Measurements from ENCODE around the gene CHRNA4. TPM values are rescaled to one million over a fixed set of nuclear protein-coding genes. Genes with fewer than 3 reads are reported as not detected.

CHRNA4 gene
- total and polyA plus RNA-seq, 2 of the 4 experiments (the other 2 are of a cell fraction) = not detected

DNA sequence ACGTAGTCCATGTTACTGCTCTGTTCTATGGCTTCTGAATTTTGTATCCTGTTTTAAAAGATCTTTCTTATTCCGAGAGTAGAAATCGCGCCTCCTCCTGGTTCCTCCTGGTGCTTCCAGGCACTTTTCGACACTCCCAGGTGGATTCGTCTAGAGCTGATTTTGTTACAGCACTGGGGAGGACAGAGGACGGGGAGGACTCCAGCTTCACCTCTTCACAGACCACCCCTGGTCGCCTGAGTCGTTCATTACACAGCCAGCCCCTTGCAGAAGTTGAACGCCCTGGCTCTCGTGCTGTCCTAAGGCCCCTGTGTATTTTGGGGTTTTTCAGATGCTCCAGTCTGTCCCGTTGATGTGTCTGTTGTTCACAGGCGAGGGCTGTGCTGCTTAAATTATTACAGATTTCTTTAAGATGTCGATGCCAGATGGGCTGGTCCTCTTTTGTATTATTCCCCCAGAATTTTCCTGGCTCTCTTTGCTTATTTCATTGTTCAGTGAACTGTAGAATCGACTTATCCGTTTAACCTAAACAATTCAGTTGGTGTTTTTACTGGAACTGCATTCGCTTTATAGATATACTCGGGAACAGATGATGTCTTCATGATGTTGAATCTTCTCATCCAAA, 37.7 kb downstream of the CHRNA4 start:
- H3K27me3 ChIP-seq (ENCODE audit: control insufficient read depth, insufficient read depth, low read length) = peaks cover 46% of the 10 kb centered on the region
- intact Hi-C loops (cut with micrococcal nuclease) = no loop called here
- no peak overlapping the region for H2BK5ac ChIP-seq (ENCODE audit: low read depth, low read length, poor library complexity, severe bottlenecking)
- no peaks in the 10 kb centered on the region for H3K9me1 ChIP-seq (ENCODE audit: insufficient read depth, low read length)
- no peak overlapping the region for H3K4ac ChIP-seq (ENCODE audit: low read depth, low read length)
- H3K79me1 ChIP-seq (ENCODE audit: low read depth in 1 of 2, low read length in 2 of 2) = no peaks in the 10 kb centered on the region
- H3K36me3 ChIP-seq (ENCODE audit: control insufficient read depth, insufficient read depth, low read length) = no peaks in the 10 kb centered on the region
- H3K4me1 ChIP-seq (ENCODE audit: control insufficient read depth, insufficient read depth, low read length) = peaks cover 4% of the 10 kb centered on the region; the same call in 1 of the 2 replicates
- no peak overlapping the region for H3K4me3 ChIP-seq (ENCODE audit: insufficient read depth, low read depth, low read length)
- H3K9ac ChIP-seq (ENCODE audit: low read depth, low read length) = no peak overlapping the region
- no peak overlapping the region for H2AFZ ChIP-seq (replicated peaks; ENCODE audit: low read length, poor library complexity)
- H3K56ac ChIP-seq (ENCODE audit: extremely low read depth, insufficient read depth, low read length) = no peak overlapping the region
- TF ChIP-seq CTCF (conservative IDR thresholded peaks at IDR 0.05; ENCODE audit: low read depth, low read length) = 0 out of 2 replicates have a peak, but pooled peaks have one; percentile 16
- no peak for TF ChIP-seq CEBPB (IDR thresholded peaks at IDR 0.05; ENCODE audit: low read depth, low read length)
- no peaks in the 10 kb centered on the region for H4K20me1 ChIP-seq (ENCODE audit: insufficient read depth, low read length)
- H2BK15ac ChIP-seq (ENCODE audit: low read depth, low read length) = no peak overlapping the region
- H3K9me3 ChIP-seq (ENCODE audit: control insufficient read depth, insufficient read depth, low read length) = no peaks in the 10 kb centered on the region
- no TSS peak for BruUV-seq (replicated peaks)
- no peak overlapping the region for H4K8ac ChIP-seq (ENCODE audit: low read depth in 2 of 2, low read length in 2 of 2)
- H4K91ac ChIP-seq (ENCODE audit: insufficient read depth, low read depth, low read length) = no peak overlapping the region
- H3K27ac ChIP-seq (ENCODE audit: insufficient read depth, low read length) = no peak overlapping the region
- H2BK120ac ChIP-seq (ENCODE audit: low read depth, low read length) = no peak overlapping the region
- dilution Hi-C loops (cut with HindIII; ENCODE audit: low sequenced_read_pairs, unreplicated experiment) = no loop called here
- H3K4me2 ChIP-seq (ENCODE audit: low read depth, low read length) = no peak overlapping the region
- no peak overlapping the region for H2AK9ac ChIP-seq (replicated peaks; ENCODE audit: low read depth, low read length, poor library complexity)
- no CpG with 5 or more reads among the region's 18 CpGs for WGBS, 2 experiments (ENCODE audit: extremely low coverage in 2 of 2, insufficient read length in 1 of 2)
- POLR2A ChIA-PET (ENCODE audit: unreplicated experiment) = no interaction called here
- H3K23ac ChIP-seq (ENCODE audit: low read depth, low read length) = no peak overlapping the region
- H3K18ac ChIP-seq (ENCODE audit: low read depth, low read length) = no peak overlapping the region
- in situ Hi-C loops (cut with MboI; ENCODE audit: low sequenced_read_pairs) = no loop called here
- no peak overlapping the region for H3K14ac ChIP-seq (replicated peaks; ENCODE audit: low read depth, low read length)
- no peak overlapping the region for H2AK5ac ChIP-seq (ENCODE audit: low read depth, low read length)
- CTCF ChIA-PET = no interaction called here
- DNase-seq (no peak), ATAC-seq (ENCODE audit: low read depth) (no peak)
- H2BK20ac ChIP-seq (ENCODE audit: low read depth, low read length) = no peak overlapping the region
- no peak overlapping the region for H4K5ac ChIP-seq (ENCODE audit: low read depth, low read length)
